Progenitor cell of endocrine pancreas (in vitro differentiated cells): ENCODE data around the gene ADARB2. TPM values are rescaled to one million over a fixed set of nuclear protein-coding genes. Genes with fewer than 3 reads are reported as not detected.

ENCODE experiments used
- DNase-seq: peaks from one replicate; pipeline ENCODE4 v3.0.0; 2021; ENCODE audit warnings: low spot score; ENCODE audit not compliant: unreplicated experiment
- H3K27ac Mint-ChIP-seq: 2 replicates; pipeline ENCODE4 v1.8.0; 2021; ENCODE audit warnings: mild to moderate bottlenecking, moderate library complexity, mixed read lengths
- H3K27me3 Mint-ChIP-seq: 2 replicates; pipeline ENCODE4 v1.8.0; 2021; ENCODE audit warnings: mixed read lengths
- H3K36me3 Mint-ChIP-seq: 2 replicates; pipeline ENCODE4 v1.8.0; 2022; ENCODE audit warnings: mixed read lengths; ENCODE audit not compliant: insufficient read depth
- H3K4me1 Mint-ChIP-seq: 2 replicates; pipeline ENCODE4 v1.8.0; 2021; ENCODE audit warnings: low read depth, mixed read lengths
- H3K4me3 Mint-ChIP-seq: 2 replicates; pipeline ENCODE4 v1.8.0; 2021; ENCODE audit warnings: low read depth, mild to moderate bottlenecking, moderate library complexity, mixed read lengths
- H3K9me3 Mint-ChIP-seq: 2 replicates; pipeline ENCODE4 v1.8.0; 2021; ENCODE audit warnings: low read depth, mixed read lengths
- total RNA-seq: library from RNA; stranded (reverse); gene quantifications from 2 replicates; pipeline ENCODE4 v1.2.1, GENCODE V29; 2021
- TF ChIP-seq, protein P1 (sequence below): fragments of 200-600 bp; sonication (generic); IDR thresholded peaks from one replicate; pipeline ENCODE4 v1.5.0; 2021; ENCODE audit warnings: antibody characterized with exemption, mild to moderate bottlenecking; ENCODE audit not compliant: unreplicated experiment

ADARB2 gene
- total RNA-seq, 1 donor from 2014 or later, result 1.3 TPM

DNA sequence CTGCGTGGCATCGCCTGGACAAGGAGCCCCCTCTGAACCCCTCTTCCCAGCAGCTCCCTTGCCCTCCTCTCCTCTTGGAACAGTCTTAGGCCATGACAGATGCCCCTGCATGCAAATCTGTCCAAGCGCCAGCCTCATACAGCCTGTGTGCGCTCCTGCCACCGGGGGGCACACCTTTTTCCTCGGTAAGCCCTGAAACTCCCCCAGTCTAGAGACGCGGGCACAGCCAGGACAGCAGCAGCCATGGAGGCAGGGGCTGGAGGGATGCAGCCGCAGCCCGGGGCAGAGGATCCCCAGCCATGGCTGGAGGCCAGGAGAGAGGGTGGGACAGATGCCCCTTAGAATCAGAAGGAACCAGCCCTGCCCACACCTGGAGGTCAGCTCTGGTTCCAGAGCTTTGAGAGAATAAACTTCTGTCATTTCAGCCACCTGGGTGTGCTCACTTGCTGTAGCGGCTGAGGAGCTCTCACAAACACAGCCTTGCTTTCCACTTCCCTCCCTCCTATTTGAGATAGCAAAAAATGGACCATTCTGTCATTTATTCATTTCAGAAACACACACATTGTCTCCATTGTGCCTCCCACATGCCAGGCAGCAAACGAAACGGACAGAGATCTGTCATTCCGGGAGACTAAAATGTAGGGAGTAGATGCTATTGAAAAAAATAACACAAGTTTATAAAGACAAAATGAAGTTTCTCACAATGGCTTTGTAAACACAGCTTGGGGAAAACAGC lies 439.6 kb downstream of the ADARB2 start:
- no peak for DNase-seq
- H3K4me3 Mint-ChIP-seq, result no peak overlapping the region
- peaks cover 13% of the 10 kb centered on the region for H3K27me3 Mint-ChIP-seq
- TF ChIP-seq, protein P1, sequence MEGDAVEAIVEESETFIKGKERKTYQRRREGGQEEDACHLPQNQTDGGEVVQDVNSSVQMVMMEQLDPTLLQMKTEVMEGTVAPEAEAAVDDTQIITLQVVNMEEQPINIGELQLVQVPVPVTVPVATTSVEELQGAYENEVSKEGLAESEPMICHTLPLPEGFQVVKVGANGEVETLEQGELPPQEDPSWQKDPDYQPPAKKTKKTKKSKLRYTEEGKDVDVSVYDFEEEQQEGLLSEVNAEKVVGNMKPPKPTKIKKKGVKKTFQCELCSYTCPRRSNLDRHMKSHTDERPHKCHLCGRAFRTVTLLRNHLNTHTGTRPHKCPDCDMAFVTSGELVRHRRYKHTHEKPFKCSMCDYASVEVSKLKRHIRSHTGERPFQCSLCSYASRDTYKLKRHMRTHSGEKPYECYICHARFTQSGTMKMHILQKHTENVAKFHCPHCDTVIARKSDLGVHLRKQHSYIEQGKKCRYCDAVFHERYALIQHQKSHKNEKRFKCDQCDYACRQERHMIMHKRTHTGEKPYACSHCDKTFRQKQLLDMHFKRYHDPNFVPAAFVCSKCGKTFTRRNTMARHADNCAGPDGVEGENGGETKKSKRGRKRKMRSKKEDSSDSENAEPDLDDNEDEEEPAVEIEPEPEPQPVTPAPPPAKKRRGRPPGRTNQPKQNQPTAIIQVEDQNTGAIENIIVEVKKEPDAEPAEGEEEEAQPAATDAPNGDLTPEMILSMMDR, result peak; percentile 38
- H3K27ac Mint-ChIP-seq, result no peak overlapping the region
- no peaks in the 10 kb centered on the region for H3K36me3 Mint-ChIP-seq
- H3K9me3 Mint-ChIP-seq, result no peaks in the 10 kb centered on the region
- peaks cover 17% of the 10 kb centered on the region for H3K4me1 Mint-ChIP-seq

DNA sequence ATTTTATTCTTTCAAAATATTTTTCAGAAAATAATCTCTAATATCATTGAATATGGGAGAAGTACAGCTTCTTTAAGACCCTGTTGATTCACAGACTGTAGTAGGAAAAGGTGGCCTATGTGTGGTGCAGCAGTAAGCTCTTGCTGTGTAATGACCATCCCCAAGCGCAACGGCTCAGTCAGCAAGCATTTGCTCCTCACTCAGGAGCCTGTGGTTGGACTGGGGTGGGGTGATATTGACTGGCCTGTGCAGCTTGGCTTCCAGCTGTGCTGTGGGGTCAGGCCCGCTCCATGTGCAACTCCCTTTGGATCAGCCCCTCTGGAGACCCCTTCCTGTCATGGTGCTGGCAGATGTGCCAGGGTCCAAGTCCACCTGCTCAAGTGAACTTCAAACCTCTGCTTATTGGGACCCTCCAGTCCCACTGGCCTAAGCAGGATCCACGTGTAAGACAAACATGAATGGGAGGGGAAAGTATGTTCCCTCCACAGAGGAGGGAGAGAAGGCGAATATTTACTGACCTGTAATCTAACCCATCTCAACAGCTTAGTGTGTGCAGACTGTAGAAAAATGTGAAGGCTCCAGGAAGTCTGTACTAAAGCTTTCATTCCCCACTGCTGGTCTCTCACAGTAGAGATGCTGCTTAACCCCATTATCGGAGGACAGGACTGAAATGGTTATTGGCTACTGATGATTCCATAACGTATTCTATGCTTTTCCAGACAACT lies 441.4 kb downstream of the ADARB2 start:
- TF ChIP-seq, protein P1, result no peak
- Mint-ChIP-seq H3K9me3 (no peaks in the 10 kb centered on the region), H3K27me3 (peaks cover 17% of the 10 kb centered on the region), H3K4me3 (no peak overlapping the region), H3K27ac (no peak overlapping the region), H3K4me1 (peaks cover 17% of the 10 kb centered on the region), H3K36me3 (no peaks in the 10 kb centered on the region)
- DNase-seq, result no peak

GRCh38 chr10:1294748-1295147 lies 442.6 kb downstream of the ADARB2 start:
- Mint-ChIP-seq H3K4me1 (peaks cover 17% of the 10 kb centered on the region), H3K9me3 (no peaks in the 10 kb centered on the region), H3K36me3 (no peaks in the 10 kb centered on the region), H3K27me3 (peaks cover 13% of the 10 kb centered on the region), H3K4me3 (no peak overlapping the region), H3K27ac (no peak overlapping the region)
- no peak for DNase-seq
- TF ChIP-seq, protein P1, result no peak

DNA sequence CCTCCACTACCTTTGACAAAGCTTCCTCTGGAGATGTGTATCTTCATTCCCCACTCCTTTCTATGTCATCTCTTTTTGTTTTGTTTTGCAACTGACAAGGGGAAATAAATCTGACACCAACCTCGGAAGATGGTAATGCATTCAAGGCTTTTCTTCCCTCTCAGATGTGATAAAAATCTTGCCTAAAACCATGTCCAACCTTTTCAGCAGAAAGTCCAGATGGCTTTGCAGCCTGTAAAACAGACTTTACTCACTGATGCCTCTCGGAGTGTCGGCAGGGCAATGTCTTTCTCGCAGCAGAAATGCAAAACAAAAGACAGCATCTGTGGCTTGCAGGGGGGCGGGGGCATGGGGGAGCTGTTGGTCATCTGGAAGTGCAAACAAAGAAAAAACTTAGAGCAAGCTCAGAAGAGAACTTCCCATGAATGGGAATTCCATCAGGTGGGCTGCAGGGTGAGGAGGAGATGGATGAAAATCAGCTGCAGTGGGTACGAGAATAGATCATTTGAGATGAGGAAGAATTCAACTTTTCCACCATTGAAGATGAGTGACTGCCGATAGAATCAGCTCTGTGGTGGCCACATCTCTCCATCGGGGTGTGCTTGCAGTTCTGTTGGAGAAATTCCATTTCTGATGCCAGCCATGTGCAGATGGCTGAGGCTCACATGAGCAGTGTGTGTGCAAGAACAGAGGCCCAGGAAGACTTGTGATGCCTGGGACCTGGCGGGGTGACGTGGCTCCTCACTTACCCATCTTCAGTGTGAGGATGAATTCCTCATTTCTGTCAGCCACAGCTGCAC lies 443.5 kb downstream of the ADARB2 start:
- no peak overlapping the region for H3K4me3 Mint-ChIP-seq
- DNase-seq, result no peak
- H3K36me3 Mint-ChIP-seq, result no peaks in the 10 kb centered on the region
- H3K4me1 Mint-ChIP-seq, result peaks cover 17% of the 10 kb centered on the region
- H3K27me3 Mint-ChIP-seq, result peaks cover 16% of the 10 kb centered on the region
- no peak overlapping the region for H3K27ac Mint-ChIP-seq
- no peaks in the 10 kb centered on the region for H3K9me3 Mint-ChIP-seq
- TF ChIP-seq, protein P1, result no peak

DNA sequence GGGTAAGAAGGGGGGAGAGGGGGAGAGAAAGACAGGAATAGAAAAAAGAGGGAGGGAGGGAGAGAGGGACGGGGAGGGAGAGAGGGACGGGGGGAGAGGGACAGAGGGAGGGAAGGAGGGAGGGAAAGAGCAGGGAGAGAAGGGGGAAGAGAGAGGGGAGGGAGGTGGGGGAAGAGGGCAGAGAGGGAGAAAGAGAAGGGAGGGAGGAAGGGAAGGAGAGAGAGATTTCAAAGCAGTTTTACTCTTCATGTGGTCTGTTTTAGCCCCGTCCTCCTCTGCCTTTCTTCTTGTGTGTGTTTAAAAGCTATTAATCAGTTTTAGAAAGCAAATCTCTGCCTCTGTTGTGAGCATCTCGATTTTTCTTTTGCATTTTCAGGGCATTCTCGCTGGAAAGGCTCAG lies 444.2 kb downstream of the ADARB2 start:
- peaks cover 17% of the 10 kb centered on the region for H3K4me1 Mint-ChIP-seq
- H3K9me3 Mint-ChIP-seq, result no peaks in the 10 kb centered on the region

More for the DNA sequence above, 444.2 kb downstream of the ADARB2 start:
- DNase-seq, result no peak
- H3K36me3 Mint-ChIP-seq, result no peaks in the 10 kb centered on the region
- TF ChIP-seq, protein P1, result no peak
- no peak overlapping the region for H3K27ac Mint-ChIP-seq
- H3K27me3 Mint-ChIP-seq, result peaks cover 17% of the 10 kb centered on the region
- no peak overlapping the region for H3K4me3 Mint-ChIP-seq
